H1 (cell line): ENCODE results near the gene TCFL5. TPM values are rescaled to one million over a fixed set of nuclear protein-coding genes. Genes with fewer than 3 reads are reported as not detected.

Experiments
- CTCF ChIA-PET: fragments of 300-600 bp; sonication (Branson Sonifier 250); formaldehyde crosslinking; loops from one replicate; lab custom pipeline; 2021; ENCODE audit not compliant: partially characterized antibody; lab: Charles Lee
- POLR2A ChIA-PET: fragments of 300-600 bp; sonication (Branson Sonifier 250); formaldehyde crosslinking; loops from one replicate; lab custom pipeline; 2021; ENCODE audit warnings: inconsistent platforms; ENCODE audit not compliant: partially characterized antibody; lab: Charles Lee
- DNase-seq, 2 experiments: peaks; one replicate each; pipeline versions ENCODE4 v3.0.0 to v3.0.0-alpha.2; 2010 to 2022; ENCODE audit warnings: low spot score in 2 of 2, low read depth in 1 of 2, mixed read lengths in 1 of 2
- FAIRE-seq: peaks from 2 replicates; lab custom pipeline; 2011; peaks lifted over from hg19 to GRCh38; lab: Jason Lieb, UNC
- H2AFZ ChIP-seq: 2 replicates; pipeline ENCODE4 v1.8.1; 2012; ENCODE audit warnings: low read length, inconsistent platforms
- H2AK5ac ChIP-seq: 2 replicates; pipeline ENCODE4 v1.6.1; 2013; ENCODE audit warnings: low read depth, low read length
- H2BK120ac ChIP-seq: replicated peaks from 2 replicates; pipeline ENCODE3; 2013; ENCODE audit warnings: low read depth, low read length, inconsistent platforms
- H2BK12ac ChIP-seq: 2 replicates; pipeline ENCODE4 v1.6.1; 2013; ENCODE audit warnings: low read depth, low read length
- H2BK15ac ChIP-seq: 2 replicates; pipeline ENCODE4 v1.6.1; 2013; ENCODE audit warnings: low read length
- H2BK20ac ChIP-seq: 2 replicates; pipeline ENCODE4 v1.6.1; 2013; ENCODE audit warnings: low read length
- H2BK5ac ChIP-seq: 2 replicates; pipeline ENCODE4 v1.6.1; 2013; ENCODE audit warnings: low read depth, low read length
- H3K14ac ChIP-seq: 2 replicates; pipeline ENCODE4 v1.6.1; 2013; ENCODE audit warnings: inconsistent platforms; ENCODE audit not compliant: insufficient read length
- H3K18ac ChIP-seq: 2 replicates; pipeline ENCODE4 v1.6.1; 2013; ENCODE audit warnings: low read length; ENCODE audit errors: extremely low read depth
- H3K23ac ChIP-seq: 2 replicates; pipeline ENCODE4 v1.6.1; 2013; ENCODE audit warnings: inconsistent platforms; ENCODE audit not compliant: insufficient read length
- H3K23me2 ChIP-seq: 2 replicates; pipeline ENCODE4 v1.6.1; 2013; ENCODE audit warnings: low read depth, low read length
- H3K27ac ChIP-seq: 2 replicates; pipeline ENCODE4 v1.6.1; 2011; ENCODE audit warnings: low read depth, low read length, inconsistent platforms
- H3K27me3 ChIP-seq, 4 experiments: replicated peaks in 1 of 4; 1 replicate in 1 of 4; 2 replicates in 3 of 4; pipeline versions ENCODE4 v1.6.1 to v1.8.1; 2011 to 2013; ENCODE audit warnings: low read length in 3 of 4, mild to moderate bottlenecking in 3 of 4, inconsistent platforms in 2 of 4, mixed read lengths in 2 of 4, moderate library complexity in 1 of 4; ENCODE audit not compliant: control insufficient read depth in 3 of 4, insufficient read depth in 3 of 4; ENCODE audit errors: extremely low read depth in 1 of 4
- H3K36me3 ChIP-seq, 4 experiments: 2 replicates each; pipeline versions ENCODE4 v1.6.1 to v1.8.1; 2011 to 2013; ENCODE audit warnings: mild to moderate bottlenecking in 4 of 4, low read length in 3 of 4, moderate library complexity in 2 of 4, control low read depth in 1 of 4, inconsistent platforms in 1 of 4; ENCODE audit not compliant: insufficient read depth in 4 of 4, control insufficient read depth in 2 of 4
- H3K4ac ChIP-seq: replicated peaks from 2 replicates; pipeline ENCODE3; 2013; ENCODE audit warnings: low read length, low read depth, mixed read lengths, inconsistent platforms; ENCODE audit not compliant: insufficient read length
- H3K4me1 ChIP-seq, 4 experiments: replicated peaks in 1 of 4; 1 replicate in 1 of 4; 2 replicates in 3 of 4; pipeline versions ENCODE4 v1.6.1 to v1.8.1; 2011 to 2013; ENCODE audit warnings: low read length in 3 of 4, inconsistent platforms in 2 of 4, mixed read lengths in 1 of 4; ENCODE audit not compliant: insufficient read depth in 4 of 4, control insufficient read depth in 3 of 4
- H3K4me2 ChIP-seq, 2 experiments: 2 replicates each; pipeline versions ENCODE4 v1.6.1 to v1.8.1; 2011 to 2013; ENCODE audit warnings: low read depth in 2 of 2, low read length in 2 of 2, control low read depth in 1 of 2, inconsistent platforms in 1 of 2, mild to moderate bottlenecking in 1 of 2; ENCODE audit not compliant: insufficient read depth in 1 of 2
- H3K4me3 ChIP-seq, 4 experiments: fragments of 200-600, 300-600 bp in 1 of 4; sonication (generic), shearing (Covaris generic), sonication (Bioruptor Twin) in 1 of 4; 2 replicates each; pipeline versions ENCODE4 v1.5.1 to v1.8.1; 2011 to 2016; ENCODE audit warnings: low read length in 4 of 4, low read depth in 3 of 4, control low read depth in 2 of 4, inconsistent platforms in 2 of 4, mild to moderate bottlenecking in 2 of 4, mixed read lengths in 1 of 4, moderate library complexity in 1 of 4; ENCODE audit not compliant: insufficient read depth in 2 of 4; ENCODE audit errors: extremely low read depth in 1 of 4
- H3K56ac ChIP-seq: replicated peaks from 2 replicates; pipeline ENCODE3; 2013; ENCODE audit warnings: low read depth, mild to moderate bottlenecking, mixed read lengths, low read length, inconsistent platforms; ENCODE audit not compliant: insufficient read length
- H3K79me1 ChIP-seq: 2 replicates; pipeline ENCODE4 v1.6.1; 2013; ENCODE audit warnings: low read depth, low read length, control low read depth
- H3K79me2 ChIP-seq, 2 experiments: 2 replicates each; pipeline versions ENCODE4 v1.6.1 to v1.8.1; 2012 to 2013; ENCODE audit warnings: low read length in 2 of 2, mild to moderate bottlenecking in 2 of 2, inconsistent platforms in 1 of 2; ENCODE audit not compliant: insufficient read depth in 2 of 2, control insufficient read depth in 1 of 2
- H3K9ac ChIP-seq, 4 experiments: replicated peaks in 1 of 4; 1 replicate in 1 of 4; 2 replicates in 3 of 4; pipeline versions ENCODE4 v1.6.1 to v1.8.1; 2011 to 2013; ENCODE audit warnings: low read depth in 3 of 4, low read length in 3 of 4, control low read depth in 2 of 4, mild to moderate bottlenecking in 2 of 4, moderate library complexity in 2 of 4, inconsistent platforms in 1 of 4; ENCODE audit errors: extremely low read depth in 1 of 4
- H3K9me3 ChIP-seq, 2 experiments: 2 replicates each; pipeline versions ENCODE4 v1.6.1 to v1.8.1; 2012 to 2013; ENCODE audit warnings: mild to moderate bottlenecking in 2 of 2, moderate library complexity in 2 of 2, control low read depth in 1 of 2, inconsistent platforms in 1 of 2, low read depth in 1 of 2, low read length in 1 of 2, mixed read lengths in 1 of 2; ENCODE audit not compliant: insufficient read depth in 2 of 2
- H4K20me1 ChIP-seq, 2 experiments: replicated peaks in 1 of 2; 2 replicates each; pipeline versions ENCODE3 to v1.8.1; 2011 to 2013; ENCODE audit warnings: inconsistent platforms in 2 of 2, low read length in 2 of 2, mild to moderate bottlenecking in 1 of 2; ENCODE audit not compliant: insufficient read depth in 2 of 2, control insufficient read depth in 1 of 2
- H4K5ac ChIP-seq: 2 replicates; pipeline ENCODE4 v1.6.1; 2013; ENCODE audit warnings: low read length, low read depth, mixed read lengths, inconsistent platforms; ENCODE audit not compliant: insufficient read length
- H4K8ac ChIP-seq: 2 replicates; pipeline ENCODE4 v1.8.0; 2013; ENCODE audit warnings: mild to moderate bottlenecking, moderate library complexity, low read length, inconsistent platforms; ENCODE audit not compliant: insufficient read depth; ENCODE audit errors: extremely low read depth
- H4K91ac ChIP-seq: replicated peaks from 2 replicates; pipeline ENCODE3; 2013; ENCODE audit warnings: low read length, mixed read lengths, inconsistent platforms; ENCODE audit not compliant: insufficient read length
- BACH1 ChIP-seq: IDR thresholded peaks from 2 replicates; pipeline ENCODE4 v1.6.1; 2012; ENCODE audit warnings: low read length, improper control_type of control experiment
- CBX5 ChIP-seq: fragments of 300-800, 300-1000 bp; sonication (generic); IDR thresholded peaks from 2 replicates; pipeline ENCODE4 v1.7.1; 2016; ENCODE audit warnings: antibody characterized with exemption, low read length, low read depth
- CTBP2 ChIP-seq: IDR thresholded peaks from 2 replicates; pipeline ENCODE4 v1.7.0; 2011; ENCODE audit warnings: borderline replicate concordance, mild to moderate bottlenecking, moderate library complexity, mixed read lengths, low read length; ENCODE audit not compliant: insufficient read depth, insufficient read length
- CTCF ChIP-seq, 3 experiments: IDR thresholded peaks; 1 replicate in 2 of 3; 2 replicates in 1 of 3; pipeline versions ENCODE4 v1.5.1 to v1.6.1; 2011; ENCODE audit warnings: low read length in 3 of 3, mild to moderate bottlenecking in 3 of 3, inconsistent platforms in 2 of 3, low read depth in 1 of 3, moderate library complexity in 1 of 3; ENCODE audit not compliant: insufficient read depth in 1 of 3; ENCODE audit errors: control extremely low read depth in 1 of 3
- JUN ChIP-seq: IDR thresholded peaks from 2 replicates; pipeline ENCODE4 v1.6.1; 2011; ENCODE audit warnings: low read depth, mild to moderate bottlenecking, improper control_type of control experiment, low read length
- KDM1A ChIP-seq: fragments of 200-600, 300-600 bp; sonication (generic); IDR thresholded peaks from 2 replicates; pipeline ENCODE4 v1.7.1; 2016; ENCODE audit warnings: mild to moderate bottlenecking, low read length, borderline replicate concordance
- MAX ChIP-seq: IDR thresholded peaks from 2 replicates; pipeline ENCODE4 v1.6.1; 2012; ENCODE audit warnings: inconsistent platforms
- NANOG ChIP-seq: IDR thresholded peaks from 2 replicates; pipeline ENCODE4 v1.6.1; 2011; ENCODE audit warnings: low read length, low read depth, mild to moderate bottlenecking, inconsistent platforms; ENCODE audit not compliant: insufficient read depth, poor library complexity, severe bottlenecking
- SIRT6 ChIP-seq: IDR thresholded peaks from one replicate; pipeline ENCODE4 v1.7.1; 2012; ENCODE audit warnings: low read length, inconsistent platforms
- TAF7 ChIP-seq: optimal IDR thresholded peaks from 2 replicates; pipeline ENCODE3; 2011; ENCODE audit warnings: low read depth, mild to moderate bottlenecking, inconsistent platforms, low read length, moderate library complexity, borderline replicate concordance
- YY1 ChIP-seq: IDR thresholded peaks from 2 replicates; pipeline ENCODE4 v1.6.1; 2011; ENCODE audit warnings: low read depth, mild to moderate bottlenecking, low read length
- WGBS, 2 experiments: shearing (Covaris generic) in 1 of 2; methylation state at CpG; one replicate each; pipeline versions ENCODE4 v1.1.6 to v1.1.7; 2013 to 2015; ENCODE audit warnings: low lambda C conversion rate in 2 of 2, mixed read lengths in 2 of 2, inconsistent platforms in 1 of 2, low coverage in 1 of 2, missing lambda C conversion rate in 1 of 2; ENCODE audit not compliant: insufficient replicate concordance in 2 of 2, insufficient coverage in 1 of 2, insufficient read length in 1 of 2; ENCODE audit errors: extremely low coverage in 1 of 2, missing lambda C conversion rate in 1 of 2; 5-methylcytosine and 5-hydroxymethylcytosine counted together
- polyA plus RNA-seq, 7 experiments: library from polyadenylated mRNA; depleted of rRNA in 3 of 7; stranded (reverse) in 5 of 7; unstranded in 2 of 7; fragments of >200 nt in 5 of 7; fragments of 200-250 nt in 2 of 7; gene quantifications; 1 replicate in 5 of 7; 2 replicates in 1 of 7; 4 replicates in 1 of 7; pipeline versions ENCODE4 v1.2.1 to v1.2.3, GENCODE V29; 2011 to 2013; ENCODE audit warnings: missing spikeins in 2 of 7, mixed read lengths in 2 of 7
- total RNA-seq: library from RNA; stranded (reverse); fragmentation: NEBNext Ultra II Directional; extraction: Animal tissue kit (Norgen Biotek cat#: 25700); gene quantifications from 2 replicates; pipeline ENCODE4 v1.2.1, GENCODE V29; 2021

Gene TCFL5
- total and polyA plus RNA-seq, 2 of the 8 experiments (the other 6 are each of a cell fraction or from before 2014, with no cell fraction given), result 6.2 to 15.0 TPM

- no peak overlapping the region for H3K56ac ChIP-seq
- no peak overlapping the region for H2BK20ac ChIP-seq
- no peak overlapping the region for H2AK5ac ChIP-seq
- FAIRE-seq (no peak), DNase-seq (no peak)
- no peak overlapping the region for H3K4me3 ChIP-seq
- no peak overlapping the region for H2BK120ac ChIP-seq
- no peak overlapping the region for H4K91ac ChIP-seq
- H3K23me2 ChIP-seq, result peaks cover 7% of the 10 kb centered on the region; the same call in 1 of the 2 replicates
- peaks cover 0 to 15% of the 10 kb centered on the region in 2 experiments for H4K20me1 ChIP-seq
- H3K79me2 ChIP-seq, result no peaks in the 10 kb centered on the region
- H3K79me1 ChIP-seq, result no peaks in the 10 kb centered on the region
- H2AFZ ChIP-seq, result no peak overlapping the region
- POLR2A ChIA-PET, result interaction anchor here (0.6 to 1.3 kb wide), 2 partner anchors 16 to 17 kb away, joined by 3 to 4 read pairs; no protein-coding TSS in a partner anchor
- no peak overlapping the region for H3K27ac ChIP-seq
- no peak overlapping the region for H2BK15ac ChIP-seq
- peaks cover 0 to 22% (median 14%) of the 10 kb centered on the region in 4 experiments; a peak in 5 of 7 replicates for H3K27me3 ChIP-seq
- H3K9ac ChIP-seq, result no peak overlapping the region
- H4K5ac ChIP-seq, result no peak overlapping the region
- 97% methylated on average over 7 of the region's 8 CpGs; no CpG with 5 or more reads in 1 of the 2 experiments for WGBS, 2 experiments
- H3K18ac ChIP-seq, result no peak overlapping the region
- H2BK12ac ChIP-seq, result no peak overlapping the region
- CTCF ChIA-PET, result interaction anchor here (0.6 to 6.2 kb wide), 3 partner anchors 8 to 16 kb away, joined by 3 to 37 read pairs (median 3); no protein-coding TSS in a partner anchor
- no peak overlapping the region for H3K14ac ChIP-seq
- peaks cover 2 to 26% (median 9%) of the 10 kb centered on the region in 4 experiments; a peak in 4 of 8 replicates for H3K36me3 ChIP-seq
- no peak overlapping the region for H2BK5ac ChIP-seq
- no peak overlapping the region for H3K23ac ChIP-seq
- peaks cover 0 to 7% (median 1%) of the 10 kb centered on the region in 4 experiments; a peak in 3 of 7 replicates for H3K4me1 ChIP-seq
- H3K4ac ChIP-seq, result no peak overlapping the region
- no peak overlapping the region for H3K4me2 ChIP-seq
- no peaks in the 10 kb centered on the region for H3K9me3 ChIP-seq
- H4K8ac ChIP-seq, result no peak overlapping the region
- no peak for TF ChIP-seq NANOG
- TF ChIP-seq CBX5, result no peak
- TF ChIP-seq BACH1, result no peak
- TF ChIP-seq YY1, result no peak
- no peak for TF ChIP-seq SIRT6
- no peak for TF ChIP-seq MAX
- TF ChIP-seq CTBP2, result no peak
- TF ChIP-seq KDM1A, result no peak
- TF ChIP-seq TAF7, result no peak
- no peak for TF ChIP-seq CTCF (IDR thresholded peaks at IDR 0.05; ENCODE audit: control extremely low read depth in 1 of 3, insufficient read depth in 1 of 3, low read depth in 1 of 3, low read length in 3 of 3)
- TF ChIP-seq JUN, result no peak
Observed at GRCh38 chr20:62799036-62799435, 62.6 kb downstream of the TCFL5 start.
